ENCODE results near the gene IVNS1ABP. TPM values are rescaled to one million over a fixed set of nuclear protein-coding genes. Genes with fewer than 3 reads are reported as not detected.

IVNS1ABP gene
- total RNA-seq, 4 donors from 2014 or later, result 18.3 to 38.1 (median 32.3) TPM

DNA sequence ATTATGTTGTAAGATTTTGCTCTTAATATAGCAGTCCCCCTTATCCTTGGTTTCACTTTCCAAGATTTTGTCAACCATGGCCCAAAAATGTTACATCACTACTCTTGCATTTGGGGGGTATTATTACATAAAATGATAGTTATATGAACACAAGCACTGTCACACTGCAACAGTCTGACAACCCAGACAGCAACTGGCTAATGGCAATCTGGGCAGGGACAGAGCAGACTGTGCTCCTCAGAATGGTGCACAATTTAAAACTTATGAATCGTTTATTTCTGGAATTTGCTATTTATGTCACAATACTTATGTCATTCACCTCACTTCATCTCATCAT is 2.1 kb upstream of the IVNS1ABP start:
- Histone ChIP-seq H3K36me3 (no peaks in the 10 kb centered on the region), H3K27me3 (no peaks in the 10 kb centered on the region), H3K9me3 (no peaks in the 10 kb centered on the region), H3K27ac (peak overlapping the region in 2 of 4 donors; percentile 94 to 99), H3K4me3 (no peak overlapping the region), H3K4me1 (peaks cover 18 to 28% of the 10 kb centered on the region in 2 donors)
- TF ChIP-seq, protein P1, sequence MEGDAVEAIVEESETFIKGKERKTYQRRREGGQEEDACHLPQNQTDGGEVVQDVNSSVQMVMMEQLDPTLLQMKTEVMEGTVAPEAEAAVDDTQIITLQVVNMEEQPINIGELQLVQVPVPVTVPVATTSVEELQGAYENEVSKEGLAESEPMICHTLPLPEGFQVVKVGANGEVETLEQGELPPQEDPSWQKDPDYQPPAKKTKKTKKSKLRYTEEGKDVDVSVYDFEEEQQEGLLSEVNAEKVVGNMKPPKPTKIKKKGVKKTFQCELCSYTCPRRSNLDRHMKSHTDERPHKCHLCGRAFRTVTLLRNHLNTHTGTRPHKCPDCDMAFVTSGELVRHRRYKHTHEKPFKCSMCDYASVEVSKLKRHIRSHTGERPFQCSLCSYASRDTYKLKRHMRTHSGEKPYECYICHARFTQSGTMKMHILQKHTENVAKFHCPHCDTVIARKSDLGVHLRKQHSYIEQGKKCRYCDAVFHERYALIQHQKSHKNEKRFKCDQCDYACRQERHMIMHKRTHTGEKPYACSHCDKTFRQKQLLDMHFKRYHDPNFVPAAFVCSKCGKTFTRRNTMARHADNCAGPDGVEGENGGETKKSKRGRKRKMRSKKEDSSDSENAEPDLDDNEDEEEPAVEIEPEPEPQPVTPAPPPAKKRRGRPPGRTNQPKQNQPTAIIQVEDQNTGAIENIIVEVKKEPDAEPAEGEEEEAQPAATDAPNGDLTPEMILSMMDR (IDR thresholded peaks at IDR 0.05 in 4 of 5, conservative IDR thresholded peaks at IDR 0.05 in 1 of 5), result no peak
- no peak for TF ChIP-seq POLR2A (IDR thresholded peaks at IDR 0.05)
- intact Hi-C loops (cut with DNase I; ENCODE audit: low total_unique reads) (loop anchor here (5.0 to 10.0 kb wide), 3 partner anchors 163 to 564 kb away; partner anchors contain the start of gene EDEM3), in situ Hi-C loops (cut with MboI; ENCODE audit: low sequenced_read_pairs in 4 of 4) (loop anchor here in 2 of 4 donors (10.0 to 25.0 kb wide), 2 partner anchors 164 to 1043 kb away; partner anchors contain the start of genes SWT1 (in 1 of the 2) and TRMT1L (in 1 of the 2))
- ATAC-seq, result no peak
- DNase-seq, result no peak

DNA sequence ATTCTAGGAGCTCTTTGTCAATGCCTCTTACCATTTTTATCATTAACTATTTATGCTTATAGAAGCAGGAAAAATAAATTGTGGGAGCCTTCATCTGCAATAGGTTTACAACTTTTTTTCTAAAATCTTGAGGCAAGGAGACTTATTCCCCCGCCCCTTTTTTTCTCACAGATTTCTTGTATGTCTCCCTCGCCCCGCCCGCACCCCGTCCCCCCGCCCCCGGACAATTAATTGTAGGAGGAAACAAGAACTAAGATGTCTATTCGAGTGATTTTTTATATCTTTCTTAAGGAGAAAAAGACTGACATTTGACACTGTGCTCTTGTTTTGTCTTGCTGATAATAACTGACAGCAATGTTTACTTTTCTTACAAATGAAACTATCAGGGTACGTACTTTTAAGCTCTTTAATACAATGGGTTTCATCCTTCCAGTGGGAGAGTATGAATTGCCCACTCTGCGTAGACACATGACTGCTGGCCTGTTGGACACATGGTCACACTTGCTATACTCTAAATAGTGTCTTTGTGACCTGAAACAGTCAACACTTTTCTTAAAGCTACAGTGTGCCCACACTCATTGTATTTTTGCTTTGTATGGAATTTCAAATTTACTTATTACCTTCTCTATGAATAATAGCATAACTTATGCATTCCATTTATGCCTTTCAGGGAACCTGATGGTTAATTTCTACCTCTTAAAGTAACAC is 1.5 kb upstream of the IVNS1ABP start:
- TF ChIP-seq POLR2A (IDR thresholded peaks at IDR 0.05), result no peak
- TF ChIP-seq, protein P1 (IDR thresholded peaks at IDR 0.05 in 4 of 5, conservative IDR thresholded peaks at IDR 0.05 in 1 of 5), result no peak
- Histone ChIP-seq H3K9me3 (no peaks in the 10 kb centered on the region), H3K4me1 (peaks cover 19 to 33% of the 10 kb centered on the region in 2 donors), H3K36me3 (no peaks in the 10 kb centered on the region), H3K27me3 (no peaks in the 10 kb centered on the region), H3K27ac (peak overlapping the region; percentile 94 to 99 (median 98)), H3K4me3 (no peak overlapping the region)
- intact Hi-C loops (cut with DNase I; ENCODE audit: low total_unique reads) (loop anchor here (5.0 to 10.0 kb wide), 3 partner anchors 164 to 564 kb away; partner anchors contain the start of gene EDEM3), in situ Hi-C loops (cut with MboI; ENCODE audit: low sequenced_read_pairs in 4 of 4) (loop anchor here in 2 of 4 donors (10.0 to 25.0 kb wide), 2 partner anchors 164 to 1044 kb away; partner anchors contain the start of genes SWT1 (in 1 of the 2) and TRMT1L (in 1 of the 2))
- DNase-seq, result no peak
- ATAC-seq, result no peak

DNA sequence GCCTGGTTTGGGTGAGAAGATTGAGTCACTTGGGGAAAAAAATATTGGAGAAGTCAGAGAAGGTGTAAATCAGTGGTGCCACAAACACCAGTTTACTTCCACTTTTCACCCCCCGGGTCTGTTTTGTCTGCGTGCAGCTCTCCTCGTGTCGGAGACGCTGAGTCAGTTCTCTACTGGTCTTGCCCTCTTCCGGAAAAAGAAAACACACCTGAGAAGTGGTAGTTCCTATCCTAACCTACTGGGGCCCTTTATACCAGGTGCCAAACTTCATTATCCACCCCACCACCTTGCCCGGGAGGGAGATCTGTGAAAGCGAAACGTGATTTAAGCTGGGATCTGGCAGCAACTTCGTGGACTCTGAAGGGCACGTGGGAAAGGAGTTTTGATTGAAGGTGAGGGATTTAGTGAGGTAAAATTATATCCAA is 855 bp upstream of the IVNS1ABP start:
- Histone ChIP-seq H3K27ac (peak overlapping the region; percentile 94 to 99 (median 98)), H3K27me3 (no peaks in the 10 kb centered on the region), H3K4me3 (peak overlapping the region; percentile 75 to 95 (median 82)), H3K9me3 (no peaks in the 10 kb centered on the region), H3K4me1 (peaks cover 19 to 40% of the 10 kb centered on the region in 2 donors), H3K36me3 (no peaks in the 10 kb centered on the region)
- TF ChIP-seq POLR2A (IDR thresholded peaks at IDR 0.05), result no peak
- TF ChIP-seq, protein P1 (IDR thresholded peaks at IDR 0.05 in 4 of 5, conservative IDR thresholded peaks at IDR 0.05 in 1 of 5), result no peak
- in situ Hi-C loops (cut with MboI; ENCODE audit: low sequenced_read_pairs in 4 of 4) (loop anchor here in 2 of 4 donors (10.0 to 25.0 kb wide), 2 partner anchors 163 to 1044 kb away; partner anchors contain the start of genes SWT1 (in 1 of the 2) and TRMT1L (in 1 of the 2)), intact Hi-C loops (cut with DNase I; ENCODE audit: low total_unique reads) (loop anchor here (1.0 to 10.0 kb wide), 4 partner anchors 161 to 563 kb away; partner anchors contain the start of genes EDEM3 and SWT1)
- ATAC-seq (peak; percentile 6 to 18), DNase-seq (peak; percentile 15 to 37)

DNA sequence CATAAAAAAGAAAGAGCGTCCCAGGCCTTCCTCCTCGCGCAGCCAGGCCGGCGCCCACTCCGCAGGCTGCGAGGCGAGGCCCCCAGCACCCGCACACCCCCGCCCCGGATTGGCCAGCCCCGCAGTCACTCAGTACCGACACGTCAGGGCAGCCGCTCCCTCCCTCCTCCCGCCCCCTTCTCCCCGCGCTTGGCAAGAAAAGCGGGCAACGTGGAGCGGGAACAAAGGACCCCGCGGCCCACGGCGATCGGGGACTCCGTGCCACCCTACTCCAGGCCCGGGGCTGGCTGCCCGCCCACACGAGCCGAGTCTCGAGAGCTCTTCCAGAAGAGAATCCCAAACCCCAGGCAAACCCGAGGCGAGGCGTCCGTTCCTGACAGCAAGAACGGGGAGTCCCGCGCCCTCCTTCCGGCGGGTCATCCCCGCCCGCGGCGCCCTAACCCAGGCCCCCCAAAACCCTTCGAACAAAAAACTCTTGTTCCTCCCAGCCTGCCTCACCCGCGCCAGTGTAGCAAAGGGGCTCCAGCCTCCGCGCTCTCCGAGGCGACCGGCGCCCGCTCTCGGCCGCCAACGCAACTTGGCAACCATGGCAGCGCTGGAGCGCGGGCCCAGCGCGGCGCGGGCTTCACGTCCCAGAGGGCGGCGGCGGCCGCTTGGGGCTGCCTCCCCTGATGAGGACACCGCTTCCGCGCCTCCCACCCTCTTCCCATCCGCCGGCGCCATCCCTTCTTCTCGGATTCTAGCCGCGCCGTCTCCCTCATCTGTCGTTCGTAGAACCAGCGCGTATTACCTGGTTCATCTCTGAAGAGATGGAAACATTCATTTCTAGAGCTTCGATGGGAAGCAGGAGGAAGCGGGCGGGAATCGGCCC is 645 bp downstream of the IVNS1ABP start:
- Histone ChIP-seq H3K27me3 (no peaks in the 10 kb centered on the region), H3K27ac (peak overlapping the region; percentile 94 to 99 (median 98)), H3K9me3 (no peaks in the 10 kb centered on the region), H3K4me3 (peak overlapping the region; percentile 75 to 95 (median 82)), H3K4me1 (peaks cover 32 to 55% of the 10 kb centered on the region in 2 donors), H3K36me3 (no peaks in the 10 kb centered on the region)
- ATAC-seq (peak; percentile 66 to 69), DNase-seq (peak; percentile 89 to 92)
- in situ Hi-C loops (cut with MboI; ENCODE audit: low sequenced_read_pairs in 4 of 4), result loop anchor here in 2 of 4 donors (10.0 to 25.0 kb wide), 2 partner anchors 162 to 1046 kb away; partner anchors contain the start of genes SWT1 (in 1 of the 2) and TRMT1L (in 1 of the 2)
- TF ChIP-seq, protein P1 (IDR thresholded peaks at IDR 0.05 in 4 of 5, conservative IDR thresholded peaks at IDR 0.05 in 1 of 5), result no peak
- TF ChIP-seq POLR2A (IDR thresholded peaks at IDR 0.05), result peak; percentile 55 to 68
- intact Hi-C loops (cut with DNase I; ENCODE audit: low total_unique reads), result loop anchor here (1.0 to 10.0 kb wide), 4 partner anchors 159 to 562 kb away; partner anchors contain the start of genes EDEM3 and SWT1
